HUDEP-2 (cell line): ENCODE data around the gene LSM12.

Experiments
- DNase-seq, 76 experiments: peaks; one replicate each; lab custom pipeline; 2025; ENCODE audit not compliant: unreplicated experiment in 76 of 76; lab: John Stamatoyannopoulos, UW

The LSM12 gene

DNA sequence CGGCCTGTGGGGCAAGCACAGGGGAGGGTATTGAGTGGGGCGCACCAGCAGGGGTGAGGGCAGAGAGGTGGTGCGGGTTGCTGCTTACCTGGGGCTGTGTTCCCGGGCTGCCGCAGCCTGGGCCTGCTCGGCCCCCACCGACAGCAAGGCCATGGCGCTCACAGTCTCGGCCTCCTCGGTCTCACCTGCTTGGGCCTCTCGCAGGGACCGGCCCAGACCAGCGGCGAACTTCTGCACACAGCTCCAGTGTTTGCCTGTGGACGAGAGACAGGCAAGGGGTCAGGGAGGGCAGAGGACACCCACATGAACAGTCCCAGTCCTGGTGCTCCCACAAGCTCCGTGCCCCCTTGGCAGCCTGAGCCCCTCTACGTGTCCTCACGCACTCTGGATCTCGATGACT lies 11.9 kb upstream of the LSM12 start:
- DNase-seq = no peak

DNA sequence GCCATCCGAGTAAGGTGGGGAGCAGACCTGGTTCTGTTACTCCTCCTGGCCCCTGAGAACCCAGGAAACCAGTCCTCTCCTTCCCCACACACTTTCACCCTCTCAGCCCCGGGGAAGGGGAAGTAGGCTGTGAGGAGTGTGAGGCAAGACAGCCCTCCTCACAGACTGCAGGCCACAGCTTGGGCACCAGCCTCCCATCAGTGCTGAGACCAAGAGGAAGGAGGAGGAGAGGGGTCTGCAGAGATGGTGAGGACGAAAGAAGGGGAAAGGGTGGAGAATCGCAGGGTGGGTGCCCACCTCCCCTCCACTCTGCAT lies 11.1 kb upstream of the LSM12 start:
- DNase-seq = no peak

GRCh38 chr17:44076716-44077594 lies 10.5 kb upstream of the LSM12 start:
- DNase-seq = no peak

- DNase-seq = no peak
Measured at GRCh38 chr17:44075598-44076293, 9.3 kb upstream of the LSM12 start.

- no peak for DNase-seq
Measured at GRCh38 chr17:44074911-44075285, 8.4 kb upstream of the LSM12 start.

DNA sequence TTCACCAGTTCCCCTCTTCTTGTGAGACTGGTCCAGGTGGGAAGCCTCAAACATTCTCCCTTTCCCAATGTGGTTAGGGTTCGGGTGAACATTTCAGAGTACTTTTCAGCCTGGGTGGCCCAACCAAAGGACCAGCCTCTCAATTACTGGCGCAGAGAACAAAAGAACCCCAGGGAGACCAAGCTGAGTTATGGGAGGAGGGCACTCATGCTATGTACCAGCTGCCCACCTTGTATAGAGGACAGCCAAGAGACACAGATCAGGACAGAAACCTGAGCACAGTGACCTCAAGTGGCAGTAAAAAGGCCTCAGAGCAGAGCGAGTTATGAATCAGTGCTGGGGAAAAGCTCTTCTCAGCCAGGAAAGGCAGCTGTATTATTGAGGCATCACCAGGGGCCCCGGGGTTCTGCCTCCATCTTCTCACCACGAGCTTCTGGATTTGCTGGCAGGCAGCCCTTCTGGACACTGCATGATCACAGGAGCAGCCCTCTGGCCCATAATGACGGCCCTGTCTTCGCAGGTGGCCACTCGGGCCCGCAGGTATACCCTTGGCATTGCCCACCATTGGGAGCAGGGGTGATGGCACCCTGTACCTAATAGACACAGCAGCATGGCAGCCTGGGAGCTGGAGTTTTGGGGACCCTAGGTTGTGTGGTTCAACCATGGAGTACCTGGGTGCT lies 7.9 kb upstream of the LSM12 start:
- DNase-seq = no peak

DNA sequence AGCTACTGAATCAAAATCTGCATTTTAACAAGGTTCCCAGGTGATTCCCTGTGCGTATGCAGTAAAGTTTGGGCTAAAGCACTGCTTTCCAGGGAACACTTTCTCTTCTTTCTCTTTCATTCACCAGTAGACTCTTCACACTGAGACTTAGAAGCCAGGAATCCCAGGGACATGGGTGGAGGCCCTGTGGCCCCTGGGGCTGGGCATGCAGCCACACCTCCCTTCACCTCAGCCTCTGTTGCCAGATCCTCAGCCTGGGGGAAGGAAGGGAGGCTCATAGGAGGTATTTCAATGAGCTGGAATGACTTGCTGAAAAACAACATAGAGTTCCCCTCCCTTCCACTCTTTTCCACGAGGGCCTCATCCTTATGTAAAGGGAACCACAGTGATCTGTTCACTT lies 5.3 kb upstream of the LSM12 start:
- peak in 7 of 76 experiments; percentile 5 to 22 (median 9) for DNase-seq

DNA sequence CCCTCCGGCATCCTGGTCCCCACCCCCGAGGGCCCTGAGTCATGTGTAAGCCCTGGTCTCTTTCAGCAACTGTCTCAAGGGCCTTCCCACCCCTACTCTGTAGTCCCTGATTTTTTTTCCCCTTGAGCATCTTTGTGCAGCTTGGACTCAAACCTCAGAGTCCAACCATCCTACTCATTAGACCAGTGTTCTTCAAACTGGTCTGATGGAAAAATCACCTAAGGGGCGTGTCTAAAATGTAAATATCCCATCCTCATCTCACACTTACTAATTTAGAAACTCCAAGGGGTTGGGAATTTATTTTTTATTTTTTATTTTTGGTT lies 4.7 kb upstream of the LSM12 start:
- DNase-seq = peak in 1 of 76 experiments; percentile 23

GRCh38 chr17:44070455-44071197 lies 4.2 kb upstream of the LSM12 start, which contains the start of gene G6PC3:
TSS of gene G6PC3 (plus strand) at chr17:44070735. CDS start at chr17:44070966, 231 bp downstream.
- peak in 75 of 76 experiments; percentile 19 to 95 (median 86) for DNase-seq

DNA sequence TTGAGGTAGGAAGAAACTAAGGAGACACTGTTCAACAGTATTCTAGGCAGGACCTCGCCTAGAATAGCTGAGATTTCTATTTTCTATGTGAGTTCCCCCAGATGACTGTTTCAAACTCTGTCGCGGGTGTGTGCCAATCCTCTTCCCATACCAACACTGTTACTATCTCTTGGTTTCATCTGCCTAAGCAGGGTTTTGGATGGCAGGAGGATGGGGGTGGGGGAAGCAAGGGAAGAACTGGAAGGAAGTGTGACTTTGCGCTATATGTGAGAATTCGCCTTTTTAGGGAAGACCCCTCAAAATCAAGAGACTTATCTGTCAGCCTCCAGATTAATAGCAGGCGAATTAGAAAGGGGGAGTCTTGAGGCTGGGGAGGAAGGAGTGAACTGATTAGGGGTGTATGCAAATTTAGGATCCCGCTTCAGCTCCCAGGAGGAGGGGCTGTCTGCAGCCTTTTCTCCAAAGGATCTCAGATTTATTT lies 3.5 kb upstream of the LSM12 start:
- DNase-seq = peak in 4 of 76 experiments; percentile 32 to 53 (median 46)

DNA sequence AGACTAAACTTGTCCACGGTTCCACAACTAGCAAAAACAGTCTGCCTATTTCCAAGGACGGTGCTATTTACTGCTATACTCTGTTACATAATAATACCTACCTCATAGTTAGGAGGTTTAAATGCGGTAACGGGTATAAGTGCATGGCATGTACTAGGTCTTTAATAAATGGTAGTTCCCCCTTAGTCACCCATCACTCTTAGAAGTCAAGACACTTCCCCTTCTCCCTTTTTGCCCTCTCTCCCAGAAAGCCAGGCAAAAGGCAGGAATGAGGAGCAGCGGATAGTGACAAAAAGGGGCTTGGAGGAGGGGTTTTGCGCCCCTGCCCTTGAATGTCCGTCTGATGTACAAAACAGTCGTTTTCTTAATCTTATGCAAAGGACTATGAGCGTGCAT lies 1.1 kb upstream of the LSM12 start:
- no peak for DNase-seq

DNA sequence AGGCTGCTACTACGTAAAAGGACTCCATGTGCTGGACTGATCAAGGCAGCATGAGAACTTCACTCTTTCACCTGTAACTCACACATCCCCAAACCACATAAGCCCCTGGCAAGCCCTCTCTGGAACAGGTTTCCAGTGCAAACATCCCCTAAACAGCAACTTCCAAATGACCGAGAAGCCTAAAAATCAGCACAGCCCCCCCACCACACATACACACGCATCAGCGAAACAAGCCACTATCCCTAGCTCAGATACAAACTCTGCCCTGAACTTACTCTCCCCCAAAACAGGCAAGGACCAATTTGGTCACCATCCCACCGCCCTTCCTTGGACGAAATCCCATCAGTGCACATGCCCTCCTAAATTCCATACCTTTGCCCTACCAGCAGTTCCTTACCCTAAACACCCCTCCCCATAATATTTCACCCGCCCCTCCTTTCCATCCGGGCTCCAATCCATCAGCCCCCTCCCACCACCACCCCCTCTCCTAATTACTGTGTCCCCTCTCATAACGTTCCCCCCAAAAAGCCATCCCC lies 735 bp downstream of the LSM12 start:
- peak in 3 of 76 experiments; percentile 4 to 23 (median 5) for DNase-seq

GRCh38 chr17:44063704-44064639 lies 2.5 kb downstream of the LSM12 start:
- DNase-seq = peak in 12 of 76 experiments; percentile 4 to 27 (median 19)

DNA sequence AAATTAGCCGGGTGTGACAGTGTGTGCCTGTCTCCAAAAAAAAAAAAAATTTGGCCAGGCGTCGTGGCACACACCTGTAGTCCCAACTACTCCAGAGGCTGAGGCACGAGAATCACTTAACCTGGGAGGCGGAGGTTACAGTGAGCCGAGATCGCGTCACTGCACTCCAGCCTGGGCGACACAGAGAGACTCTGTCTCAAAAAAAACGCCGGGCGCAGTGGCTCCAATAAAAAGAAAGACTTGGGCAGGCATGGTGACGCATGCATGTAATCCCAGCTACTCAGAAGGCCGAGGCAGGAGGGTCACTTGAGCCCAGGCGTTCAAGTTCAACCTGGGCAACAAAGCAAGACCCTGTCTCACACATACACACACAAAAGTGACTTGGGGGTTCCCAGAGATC lies 3.6 kb downstream of the LSM12 start:
- DNase-seq = no peak

GRCh38 chr17:44061446-44061845 lies 5.0 kb downstream of the LSM12 start:
- DNase-seq = no peak

DNA sequence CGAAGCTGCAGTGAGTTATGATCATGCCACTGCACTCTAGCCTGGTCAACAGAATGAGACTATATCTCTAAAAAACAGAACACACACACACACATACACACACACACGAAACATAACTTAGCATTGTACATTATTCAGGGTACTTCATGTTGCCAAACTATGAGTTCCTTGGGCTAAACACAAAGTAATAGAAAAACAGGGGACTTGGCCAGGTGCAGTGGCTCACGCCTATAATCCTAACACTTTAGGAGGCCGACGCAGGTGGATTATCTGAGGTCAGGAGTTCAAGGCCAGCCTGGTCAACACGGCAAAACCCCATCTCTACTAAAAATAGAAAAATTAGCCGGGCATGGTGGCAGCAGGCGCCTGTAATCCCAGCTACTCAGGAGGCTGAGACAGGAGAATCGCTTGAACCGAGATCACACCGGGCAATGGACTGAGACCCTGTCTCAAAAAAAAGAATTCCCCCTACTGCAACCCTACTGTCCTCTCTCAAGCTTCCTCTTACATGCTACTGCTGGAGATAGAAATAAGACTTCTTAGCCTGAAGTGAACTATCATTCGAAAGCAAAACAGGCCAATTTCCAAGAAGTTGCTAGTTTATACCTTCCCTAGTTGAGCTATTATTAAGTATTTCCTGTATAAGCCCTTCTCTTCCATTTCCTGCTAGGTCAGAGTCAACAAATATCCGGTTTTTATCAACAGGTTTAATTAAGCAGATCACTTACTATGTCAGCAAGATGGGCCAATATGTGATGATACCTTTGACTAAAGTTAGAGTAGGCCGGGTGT lies 7.2 kb downstream of the LSM12 start:
- DNase-seq = no peak

DNA sequence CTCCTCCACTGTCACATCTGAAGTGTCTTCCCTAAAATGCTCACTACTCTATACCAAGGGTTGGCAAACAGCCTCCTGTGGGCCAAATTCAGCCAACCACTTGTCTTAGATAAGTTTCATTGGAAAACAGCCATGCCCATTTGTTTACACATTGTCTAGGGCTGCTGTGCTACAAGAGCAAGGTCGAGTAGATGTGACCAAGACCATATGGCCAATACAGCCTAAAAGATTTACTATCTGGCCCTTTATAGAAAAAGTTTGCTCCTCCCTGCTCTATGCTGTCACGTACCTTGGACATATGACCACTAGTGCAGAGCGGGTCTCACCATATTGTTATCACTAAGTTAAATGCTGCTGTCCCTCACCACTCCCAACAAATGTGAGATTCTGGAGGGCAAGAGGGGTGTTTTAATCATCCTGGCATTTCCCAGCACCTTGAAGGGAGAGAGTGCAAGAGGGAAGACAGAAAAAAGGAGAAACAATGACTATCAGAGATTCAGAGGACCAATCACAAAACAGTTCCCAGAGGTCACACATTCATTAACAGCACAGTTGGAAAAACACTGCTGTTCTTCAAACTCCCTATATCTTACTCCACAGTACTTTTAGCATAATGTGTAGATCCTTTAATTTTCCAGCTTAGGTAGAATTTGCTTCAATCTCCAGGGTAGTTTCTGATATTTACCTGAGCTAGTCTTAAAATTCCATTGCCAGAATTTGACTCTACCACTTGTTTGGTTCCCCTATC lies 13.2 kb downstream of the LSM12 start:
- peak in 66 of 76 experiments; percentile 7 to 80 (median 46) for DNase-seq
